Activated gamma-delta T cell treated with anti-CD3 and anti-CD28 coated beads, Interleukin-2, amount 50 U/mL, for 16 hours (primary cell): ENCODE results near the gene BST2.
"Not testable (repeated sequence)": the region's sequence is repeated elsewhere in the genome, so short reads cannot be mapped to it uniquely, and the experiment has no call there.

Experiments
- DNase-seq: peaks from one replicate; pipeline ENCODE4 v3.0.0-alpha.2; 2020; ENCODE audit warnings: low read depth

The BST2 gene

DNA sequence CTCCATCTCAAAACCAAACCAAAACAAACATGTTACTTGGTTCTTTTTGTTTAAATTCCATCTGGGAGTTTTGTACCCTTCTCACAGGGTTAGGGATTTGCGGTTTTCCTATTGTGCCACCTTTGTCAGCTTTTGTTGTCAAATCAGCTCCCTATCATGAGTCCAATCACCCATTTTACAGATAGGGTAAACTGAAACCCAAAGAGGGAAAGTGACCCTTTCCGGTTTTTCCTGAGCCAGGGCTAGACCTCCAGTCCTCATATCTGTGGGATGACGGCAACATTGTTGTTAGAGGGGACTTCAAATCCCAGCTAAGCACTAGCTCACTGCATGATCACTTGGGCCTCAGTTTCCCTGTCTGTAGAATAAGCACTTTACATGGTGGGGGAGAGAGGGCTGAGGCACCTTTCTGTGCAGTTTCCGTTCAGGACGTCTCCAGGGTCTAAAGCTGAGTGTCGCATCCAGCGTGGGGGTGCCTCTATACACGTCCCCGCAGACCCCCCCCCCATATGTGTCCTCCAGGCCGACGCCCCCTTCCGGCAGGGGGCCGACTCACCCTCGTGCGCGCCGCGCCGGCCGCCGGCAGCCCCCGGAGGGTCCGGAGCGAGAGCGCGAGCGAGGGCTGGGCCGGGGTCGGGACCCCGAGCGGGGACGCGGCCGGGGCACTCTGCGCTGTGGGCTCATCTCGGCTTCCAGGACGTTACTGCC, 15.3 kb downstream of the BST2 start:
- no peak for DNase-seq

DNA sequence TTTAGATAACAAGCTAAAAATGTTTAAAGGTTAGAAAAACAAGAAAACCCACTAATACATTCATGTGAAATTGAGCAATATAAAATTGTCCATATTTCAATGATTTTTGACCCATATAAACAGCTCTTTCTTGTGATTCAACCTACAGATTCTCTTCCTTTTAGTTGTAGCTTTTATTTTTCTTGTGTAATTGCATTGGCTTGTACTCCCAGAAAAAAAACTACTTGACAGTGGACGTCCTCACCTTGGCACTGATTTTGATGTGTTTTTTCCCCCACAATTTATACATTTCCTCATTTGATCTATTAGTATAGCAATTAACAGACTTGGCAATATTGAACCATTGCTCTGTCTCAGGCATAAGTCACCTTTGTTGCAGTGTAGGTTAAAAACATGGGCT, 16.1 kb downstream of the BST2 start:
- no peak for DNase-seq

DNA sequence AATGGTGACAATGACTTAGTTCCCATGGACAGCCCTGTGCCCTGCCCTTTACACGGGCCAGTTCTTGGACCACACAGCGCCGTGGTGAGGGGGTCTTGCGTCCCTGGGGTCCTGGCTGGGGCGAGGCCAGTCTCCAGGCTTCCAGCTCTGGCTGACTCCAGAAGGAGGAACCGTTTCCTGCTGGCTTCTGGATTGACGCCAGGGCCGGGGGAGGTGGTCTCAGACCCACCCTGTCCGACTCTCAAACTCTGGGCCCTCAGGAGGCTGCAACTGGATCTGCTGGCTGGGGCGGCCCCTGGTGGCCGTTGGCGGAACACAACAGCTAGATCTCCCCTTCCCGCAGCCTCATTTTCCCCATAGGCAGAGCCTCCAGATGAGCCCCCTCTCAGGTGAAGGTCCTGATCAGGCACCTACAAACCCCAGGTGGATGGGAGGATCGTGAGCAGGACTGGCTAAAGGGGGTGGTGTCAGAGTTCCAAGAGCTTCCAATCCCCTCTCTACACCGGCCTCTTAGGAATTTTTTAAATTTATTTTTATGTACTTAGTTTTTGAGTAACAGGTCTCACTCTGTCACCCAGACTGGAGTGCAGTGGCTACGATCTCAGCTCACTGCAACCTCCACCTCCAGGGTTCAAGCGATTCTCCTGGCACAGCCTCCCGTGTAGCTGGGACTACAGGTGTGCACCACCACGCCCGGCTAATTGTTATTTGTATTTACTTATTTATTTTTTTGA, 19.4 kb downstream of the BST2 start:
- DNase-seq: peak; percentile 38

DNA sequence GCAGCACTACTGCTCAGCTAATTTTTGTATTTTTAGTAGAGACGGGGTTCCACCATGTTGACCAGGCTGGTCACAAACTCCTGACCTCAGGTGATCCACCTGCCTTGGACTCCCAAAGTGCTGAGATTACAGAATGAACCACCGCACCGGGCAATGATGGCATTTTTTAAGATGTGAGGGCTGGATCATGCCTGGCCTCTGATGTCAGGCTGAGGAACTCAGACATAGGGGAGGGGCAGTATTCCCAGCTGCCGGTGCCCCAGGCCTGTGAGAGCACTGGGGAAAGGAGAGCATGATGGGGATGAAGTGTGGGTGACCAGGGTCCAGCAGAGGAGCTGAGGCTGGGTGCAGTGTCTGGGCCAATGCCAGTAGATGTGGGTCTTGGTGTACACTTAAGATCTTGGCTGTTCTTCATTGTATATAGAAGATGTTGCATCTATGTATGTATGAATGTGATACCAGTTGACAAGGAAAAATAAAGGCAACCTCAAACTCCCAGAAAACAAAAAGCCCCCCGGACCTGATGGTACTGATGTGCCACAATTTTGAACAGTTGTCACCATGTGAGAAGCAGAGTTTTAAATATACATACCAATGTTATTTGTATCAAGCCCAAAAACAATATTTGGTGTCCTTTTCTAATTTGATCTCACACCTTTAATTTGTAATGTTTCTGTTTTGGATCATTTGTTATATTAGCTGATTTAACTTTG, 24.8 kb downstream of the BST2 start:
- no peak for DNase-seq

DNA sequence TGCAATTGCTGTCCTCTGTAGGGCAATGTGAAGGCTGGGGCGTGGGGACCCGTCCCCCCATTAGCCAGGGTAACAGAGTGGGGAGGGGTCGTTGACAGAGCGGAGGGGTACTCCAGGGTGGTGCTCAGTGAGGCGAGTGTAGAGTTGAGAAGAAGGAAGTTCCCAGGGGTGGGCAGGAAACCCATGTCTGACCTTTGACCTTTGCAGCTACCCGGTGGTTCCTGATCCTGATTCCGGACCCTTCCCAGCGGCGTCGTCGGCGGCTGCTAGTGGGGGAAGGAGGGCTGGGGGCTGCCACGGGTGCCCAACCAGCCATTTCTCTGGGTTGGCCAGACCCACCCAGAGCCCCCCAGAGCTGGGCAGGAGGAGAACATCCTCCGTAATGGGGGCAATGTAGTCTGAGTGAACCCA, 26.2 kb downstream of the BST2 start:
- DNase-seq: no peak

DNA sequence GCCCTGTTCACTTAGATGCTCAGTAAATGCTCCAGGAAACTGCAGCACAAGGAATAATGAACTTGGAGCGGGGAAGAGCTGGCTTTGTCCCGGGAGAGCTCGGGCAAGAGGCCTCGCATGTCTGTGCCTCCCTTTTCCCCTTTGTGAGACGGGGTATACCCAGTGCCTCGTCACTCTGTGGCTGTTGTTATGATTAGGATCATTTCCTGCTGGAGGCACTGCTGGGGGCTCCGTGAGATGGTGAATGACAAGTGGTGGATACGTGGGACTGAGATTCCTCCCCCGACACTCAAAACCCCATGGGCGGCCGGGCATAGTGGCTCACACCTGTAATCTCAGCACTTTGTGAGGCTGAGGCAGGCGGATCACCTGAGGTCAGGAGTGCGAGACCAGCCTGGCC, 27.2 kb downstream of the BST2 start:
- DNase-seq: no peak

DNA sequence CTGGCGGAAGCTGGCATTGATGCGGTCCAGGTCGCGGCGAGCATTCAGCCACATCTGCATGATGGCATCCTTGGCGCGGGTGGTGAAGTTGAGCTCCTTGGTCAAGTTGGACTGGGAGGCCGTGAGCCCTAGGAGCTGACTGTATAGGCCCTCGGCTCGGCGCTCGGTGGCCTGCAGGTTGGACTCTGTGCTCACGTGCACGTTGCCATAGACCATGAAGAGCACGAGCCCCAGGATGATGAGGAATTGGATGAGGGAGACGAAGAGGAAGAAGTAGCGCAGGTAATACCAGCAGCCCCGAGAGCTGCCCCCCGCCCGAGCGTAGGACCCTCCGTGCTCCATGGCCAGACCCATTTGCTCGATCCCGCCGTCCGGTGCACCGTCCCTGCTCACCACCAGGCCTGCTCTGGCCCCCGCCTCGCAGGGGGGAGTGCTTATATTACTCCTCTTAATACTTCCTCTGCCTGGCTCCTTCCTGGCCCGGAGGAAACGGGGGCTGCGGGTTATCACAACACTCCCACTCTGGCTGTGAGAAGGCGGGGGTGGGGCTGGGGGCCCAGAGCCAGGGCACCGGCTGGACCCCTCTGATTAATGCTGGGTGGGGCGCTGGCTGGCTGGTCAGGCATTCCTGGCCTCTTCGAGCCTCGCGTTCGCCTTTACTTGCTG, 28.4 kb downstream of the BST2 start, which contains the start of gene PLVAP:
PLVAP (minus strand) TSS at position 408 of the 666 bp plus-strand sequence; CDS start at position 354, 54 bp downstream.
- DNase-seq: no peak

DNA sequence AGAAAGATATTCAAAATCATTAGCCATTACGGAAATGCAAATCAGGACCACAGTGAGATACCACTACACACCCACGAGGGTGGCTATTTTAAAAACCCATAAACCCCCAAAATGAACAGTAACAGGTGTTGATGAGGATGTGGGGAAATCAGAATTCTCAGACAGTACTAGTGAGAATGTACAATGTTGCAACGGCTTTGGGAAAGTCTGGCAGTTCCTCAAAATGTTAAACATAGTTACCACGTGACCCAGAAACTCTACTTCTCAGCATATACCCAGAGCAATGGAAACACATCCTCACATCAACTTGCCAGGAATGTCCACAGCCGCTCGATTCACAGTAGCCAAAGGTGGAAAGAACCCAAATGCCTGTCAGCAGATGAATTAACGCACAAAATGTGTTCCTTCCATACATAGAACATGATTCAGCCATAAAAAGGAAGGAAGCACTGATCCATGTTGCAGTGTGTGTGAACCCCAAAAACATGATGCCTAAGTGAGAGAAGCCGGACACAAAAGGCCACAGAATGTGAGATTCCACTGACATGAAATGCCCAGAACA, 35.3 kb downstream of the BST2 start:
- DNase-seq: no peak

DNA sequence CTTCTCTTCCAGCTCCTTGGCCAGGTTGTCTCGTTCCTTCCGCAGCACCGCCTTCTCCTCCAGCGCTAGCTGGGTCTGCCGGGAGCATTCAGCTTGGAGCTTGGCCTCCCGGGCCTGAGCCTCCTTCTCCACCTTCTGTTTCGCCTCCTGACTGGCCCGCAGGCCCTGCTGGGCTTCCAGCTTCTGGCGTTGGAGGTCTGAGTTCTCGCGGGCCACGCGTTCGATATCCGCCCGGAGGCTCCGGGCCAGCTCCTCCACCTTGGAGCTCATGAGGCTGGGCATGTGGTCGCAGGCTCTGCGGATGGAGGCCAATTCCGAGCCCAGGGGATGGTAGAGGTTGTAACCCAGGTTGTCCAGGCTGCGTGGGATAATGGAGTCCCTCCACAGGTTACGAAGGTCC, 40.1 kb downstream of the BST2 start:
- no peak for DNase-seq

DNA sequence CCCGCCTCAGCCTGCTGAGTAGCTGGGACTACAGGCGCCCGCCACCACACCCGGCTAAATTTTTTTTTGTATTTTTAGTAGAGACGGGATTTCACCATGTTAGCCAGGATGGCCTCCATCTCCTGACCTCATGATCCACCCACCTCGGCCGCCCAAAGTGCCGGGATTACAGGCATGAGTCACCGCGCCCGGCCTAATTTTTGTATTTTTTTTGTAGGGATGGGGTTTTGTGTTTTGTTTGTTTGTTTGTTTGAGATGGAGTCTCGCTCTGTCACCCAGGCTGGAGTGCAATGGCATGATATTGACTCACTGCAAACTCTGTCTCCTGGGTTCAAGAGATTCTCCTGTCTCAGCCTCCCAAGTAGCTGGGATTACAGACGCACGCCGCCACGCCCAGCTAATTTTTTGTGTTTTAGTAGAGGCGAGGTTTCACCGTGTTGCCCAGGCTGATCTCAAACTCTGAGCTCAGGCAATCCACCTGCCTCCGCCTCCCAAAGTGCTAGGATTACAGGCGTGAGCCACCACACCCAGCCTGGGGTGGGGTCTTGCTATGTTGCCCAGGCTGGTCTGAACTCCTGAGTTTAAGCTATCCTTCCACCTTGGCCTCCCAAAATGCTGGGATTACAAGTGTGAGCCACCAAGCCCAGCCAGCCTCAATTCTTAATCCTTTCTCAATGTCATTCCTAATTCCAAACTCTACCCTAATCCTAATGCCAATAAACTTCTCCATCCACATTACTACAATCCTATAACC, 41.4 kb downstream of the BST2 start:
- DNase-seq: not testable (repeated sequence)

DNA sequence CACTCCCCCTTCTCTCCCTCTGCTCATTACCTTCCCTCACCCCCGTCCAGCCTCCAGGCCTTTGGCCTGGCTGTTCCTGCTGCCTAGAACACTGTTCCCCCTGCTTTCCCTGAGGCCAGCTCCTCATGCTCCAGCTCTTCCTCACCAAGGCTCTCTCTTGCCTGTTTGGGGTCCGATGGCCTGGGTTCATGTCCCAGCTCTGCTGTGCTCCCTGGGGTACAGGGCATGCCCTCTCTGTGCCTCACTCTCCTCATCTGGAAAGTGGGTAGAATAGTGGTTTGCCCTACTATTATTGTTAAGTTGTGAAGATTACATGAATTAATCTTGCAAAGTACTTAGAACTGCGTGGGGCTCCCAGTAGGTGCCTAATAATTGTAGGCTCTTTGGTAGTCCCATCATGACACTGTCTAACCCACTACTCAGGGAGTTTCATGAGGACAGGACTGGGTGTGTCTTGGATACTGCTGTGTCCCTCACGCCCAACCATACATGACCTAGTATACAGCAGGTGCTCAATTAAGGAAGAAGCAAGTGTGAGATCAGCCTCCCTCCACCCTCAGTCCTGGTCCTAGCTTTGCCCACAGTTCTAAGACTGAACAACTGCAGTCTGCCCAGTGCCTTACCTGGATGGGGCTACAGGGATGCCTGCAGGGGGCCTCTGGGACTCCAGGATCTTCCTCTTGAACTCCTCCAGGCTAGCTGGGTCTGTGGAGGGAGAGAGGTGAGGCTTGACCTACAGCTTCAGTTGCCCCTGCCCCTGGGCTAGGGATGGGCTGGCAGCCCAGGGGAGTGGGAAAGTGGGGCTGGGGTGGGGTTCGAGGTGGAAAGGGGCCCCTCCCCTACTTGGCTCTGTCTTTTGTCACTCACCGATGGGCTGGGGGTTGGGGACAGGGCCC, 45.3 kb downstream of the BST2 start:
- DNase-seq: no peak

DNA sequence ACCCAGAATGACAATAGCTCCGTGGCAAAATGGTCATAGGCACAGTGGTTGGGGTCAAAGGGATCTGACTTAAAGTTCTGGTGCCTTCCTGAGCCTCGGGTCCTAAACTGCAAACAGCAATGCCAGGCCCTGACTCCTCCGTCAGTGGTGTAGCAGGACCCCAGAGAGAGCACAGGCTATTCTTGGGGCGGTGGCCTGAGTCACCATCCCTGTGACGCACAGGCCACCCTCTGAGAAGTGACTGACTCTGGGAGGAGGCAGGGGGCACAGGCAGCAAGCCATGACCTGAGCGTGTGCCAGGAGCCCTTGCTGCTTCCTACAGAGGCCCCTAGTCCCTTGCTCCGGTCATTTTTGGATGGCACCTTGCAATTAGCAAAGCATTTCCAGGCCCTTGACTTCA, 47.0 kb downstream of the BST2 start:
- DNase-seq: no peak

DNA sequence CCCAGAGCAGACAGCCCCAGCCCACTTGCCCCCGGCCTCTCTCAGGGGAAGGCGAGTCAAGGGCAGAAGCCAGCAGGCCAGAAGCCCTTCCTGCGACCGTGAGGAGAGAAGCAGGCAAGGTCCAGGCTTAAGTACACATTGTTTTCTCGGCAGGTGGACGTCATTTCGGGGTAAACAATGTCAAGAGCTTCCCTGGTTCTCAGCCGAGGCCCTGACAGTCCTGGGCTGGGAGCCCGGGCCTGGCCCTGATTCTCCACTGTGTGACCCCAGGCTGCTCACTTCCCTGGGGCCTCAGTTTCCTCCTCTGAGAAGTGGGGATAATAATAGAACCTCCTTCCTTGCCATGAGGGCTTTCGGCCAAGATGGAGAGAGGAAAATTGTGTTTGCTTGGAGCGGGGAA, 47.7 kb downstream of the BST2 start:
- DNase-seq: no peak

DNA sequence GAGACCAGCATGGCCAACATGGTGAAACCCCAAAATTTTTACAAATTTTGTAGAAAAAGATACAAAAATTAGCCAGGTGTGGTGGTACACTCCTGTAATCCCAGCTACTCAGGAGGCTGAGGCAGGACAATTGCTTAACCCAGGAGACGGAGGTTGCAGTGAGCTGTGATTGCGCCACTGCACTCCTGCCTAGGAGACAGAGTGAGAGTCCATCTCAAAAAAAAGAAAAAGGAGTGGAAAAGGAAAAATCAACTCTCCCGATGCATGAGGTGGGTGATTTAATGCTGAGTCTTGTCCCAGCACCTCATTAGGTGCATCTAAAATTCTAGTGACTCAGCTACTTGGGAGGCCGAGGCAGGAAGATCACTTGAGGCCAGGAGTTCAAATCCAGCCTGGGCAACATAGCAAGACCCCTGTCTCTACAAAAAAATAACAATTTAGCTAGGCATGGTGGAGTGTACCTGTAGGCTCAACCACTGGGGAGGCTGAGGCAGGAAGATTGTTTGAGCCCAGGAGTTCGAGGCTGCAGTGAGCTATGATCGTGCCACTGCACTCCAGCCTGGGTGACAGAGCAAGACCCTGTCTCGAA, 48.3 kb downstream of the BST2 start:
- DNase-seq: no peak

DNA sequence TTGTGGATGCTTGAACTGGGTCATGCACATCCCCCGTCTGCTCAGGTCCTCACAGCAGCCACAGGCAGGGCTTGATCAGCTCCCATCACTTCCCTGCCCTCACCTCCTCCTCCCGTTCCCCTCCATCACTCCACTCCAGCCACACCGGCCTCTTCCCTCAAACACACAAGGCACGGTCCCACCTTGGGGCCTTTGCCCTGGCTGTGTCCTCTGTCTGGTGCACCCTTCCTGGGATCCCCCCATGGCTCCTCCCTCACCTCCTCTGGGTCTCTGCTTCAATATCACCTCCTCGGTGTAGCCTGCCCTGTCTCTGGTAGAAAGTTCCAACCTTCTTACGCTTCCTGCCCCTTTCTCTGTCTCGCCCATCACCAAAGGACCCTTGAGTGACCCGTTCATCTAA, 52.0 kb downstream of the BST2 start:
- no peak for DNase-seq
